Jurkat, Clone E6-1 (cell line): ENCODE results near the gene NPC1.
A peak's percentile ranks its signal among the peaks of the same experiment; 100 is the strongest.
"Not testable (repeated sequence)": the region's sequence is repeated elsewhere in the genome, so short reads cannot be mapped to it uniquely, and the experiment has no call there.

Experiments used
- DNase-seq: peaks from one replicate; pipeline ENCODE4 v3.0.0-alpha.2; 2011; ENCODE audit warnings: low read depth, low spot score
- H3K4me3 ChIP-seq: 2 replicates; pipeline ENCODE4 v1.5.1; 2011; ENCODE audit warnings: mild to moderate bottlenecking, low read length, control low read depth, moderate library complexity

The NPC1 gene

DNA sequence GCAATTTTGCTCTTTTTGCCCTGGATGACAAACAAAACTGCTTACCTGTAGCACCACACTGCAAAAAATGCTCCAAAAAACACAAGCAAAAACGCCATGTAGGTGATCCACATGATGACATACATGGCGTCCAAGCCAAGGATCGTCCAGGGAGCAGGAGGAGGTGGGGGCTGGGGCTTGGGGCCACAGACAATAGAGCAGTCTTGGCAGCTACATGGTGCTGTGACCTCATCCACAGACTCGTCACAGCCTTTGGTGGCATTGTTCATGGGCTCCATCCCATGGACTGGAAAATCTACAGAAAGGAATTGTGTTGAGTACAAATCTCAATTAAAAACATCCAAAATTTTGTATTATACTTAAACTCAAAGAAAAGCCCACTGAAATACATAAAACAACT, 26.1 kb downstream of the NPC1 start:
- DNase-seq: no peak
- no peak overlapping the region for H3K4me3 ChIP-seq

DNA sequence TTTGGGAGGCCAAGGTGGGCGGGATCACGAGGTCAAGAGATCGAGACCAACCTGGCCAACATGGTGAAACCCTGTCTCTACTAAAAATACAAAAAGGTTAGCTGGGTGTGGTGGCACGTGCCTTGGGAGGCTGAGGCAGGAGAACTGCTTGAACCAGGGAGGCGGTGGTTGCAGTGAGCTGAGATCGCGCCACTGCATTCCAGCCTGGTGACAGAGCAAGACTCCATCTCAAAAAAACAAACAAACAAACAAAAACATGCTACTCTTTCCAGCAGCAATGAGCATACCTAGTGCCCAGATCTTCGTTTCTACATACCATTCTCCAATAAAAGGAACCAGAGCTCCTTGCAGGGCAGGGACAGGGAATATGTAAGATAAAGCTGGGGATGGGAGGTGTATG, 28.8 kb downstream of the NPC1 start:
- not testable (repeated sequence) for DNase-seq, H3K4me3 ChIP-seq

- DNase-seq: no peak
- no peak overlapping the region for H3K4me3 ChIP-seq
These were observed 30.0 kb downstream of the NPC1 start for GRCh38 chr18:23556145-23556780.

DNA sequence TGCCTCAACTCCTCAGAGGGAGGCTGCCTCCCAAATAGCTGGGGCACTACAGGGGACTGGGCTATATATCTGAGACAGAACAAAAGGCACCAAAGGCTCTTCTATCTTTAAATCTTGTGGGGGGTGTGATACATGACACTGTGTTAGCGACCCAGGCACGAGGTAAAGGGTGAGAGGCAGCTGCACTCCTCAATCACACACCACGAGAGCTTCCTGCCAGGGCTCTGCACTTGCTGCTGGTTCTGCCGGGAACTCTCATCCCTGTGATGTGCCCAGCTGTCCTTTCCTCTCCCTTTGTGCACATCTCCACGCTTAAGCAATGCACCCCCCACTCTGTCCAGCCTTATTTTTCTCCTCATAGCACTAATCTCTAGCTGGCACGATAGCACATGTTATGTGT, 32.4 kb downstream of the NPC1 start:
- no peak overlapping the region for H3K4me3 ChIP-seq
- DNase-seq: peak; percentile 42

- H3K4me3 ChIP-seq: no peak overlapping the region
- DNase-seq: no peak
These were observed 33.8 kb downstream of the NPC1 start for GRCh38 chr18:23552505-23552904.

DNA sequence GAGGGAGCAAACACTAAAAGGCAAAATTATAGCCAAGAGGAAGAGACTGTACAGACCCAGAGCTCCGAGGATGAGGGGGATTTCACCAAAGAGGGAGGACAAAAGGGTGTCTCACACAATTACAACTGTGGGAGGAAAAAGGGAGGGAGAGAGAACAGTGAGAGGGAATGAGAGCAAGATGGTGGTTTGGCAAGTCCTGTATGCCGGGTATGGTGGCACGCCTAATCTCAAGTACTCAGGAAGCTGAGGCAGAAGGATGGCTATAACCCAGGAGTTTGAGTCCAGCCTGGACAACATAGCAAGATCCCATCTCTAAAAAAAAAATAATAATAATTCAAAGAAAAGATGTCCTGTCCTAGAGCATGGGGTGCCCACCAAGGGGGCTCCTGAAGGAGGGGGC, 34.3 kb downstream of the NPC1 start:
- no peak for DNase-seq
- no peak overlapping the region for H3K4me3 ChIP-seq

DNA sequence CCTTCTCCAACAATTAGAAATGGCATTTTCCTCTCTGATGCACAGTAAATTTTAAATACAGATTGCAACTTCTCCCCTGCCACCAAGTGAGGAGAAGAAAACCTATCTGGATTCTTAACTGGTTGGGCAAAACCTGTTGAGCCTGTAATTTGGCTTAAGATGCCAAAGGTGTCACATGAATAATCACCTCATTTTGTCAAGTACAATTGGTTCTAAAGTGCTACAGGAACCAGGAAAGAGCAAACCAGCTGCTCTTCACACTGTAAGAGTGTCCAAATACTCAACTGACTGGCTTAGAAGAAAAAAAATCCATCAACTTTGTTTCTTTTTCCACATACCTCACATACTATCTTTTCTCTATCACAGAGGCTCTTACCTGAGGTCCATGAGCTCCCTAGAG, 35.4 kb downstream of the NPC1 start:
- H3K4me3 ChIP-seq: no peak overlapping the region
- DNase-seq: no peak

DNA sequence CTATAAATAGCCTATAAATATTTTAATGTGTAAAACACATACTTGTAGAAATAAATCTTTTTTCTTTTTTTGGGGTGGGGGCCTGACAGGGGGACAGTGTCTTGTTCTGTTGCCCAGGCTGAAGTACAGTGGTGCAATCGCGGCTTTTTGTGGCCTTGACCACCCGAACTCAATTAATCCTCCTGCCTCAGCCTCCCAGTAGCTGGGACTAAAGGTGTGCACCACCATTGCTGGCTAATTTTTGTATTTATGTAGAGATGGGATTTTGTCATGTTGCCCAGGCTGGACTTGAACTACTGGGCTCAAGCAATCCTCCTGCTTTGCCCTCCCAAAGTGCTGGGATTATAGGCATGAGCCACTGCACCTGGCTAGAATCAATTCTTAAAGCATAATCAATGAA, 37.6 kb downstream of the NPC1 start:
- no peak overlapping the region for H3K4me3 ChIP-seq
- no peak for DNase-seq

GRCh38 chr18:23548275-23548674, 38.0 kb downstream of the NPC1 start:
- H3K4me3 ChIP-seq: no peak overlapping the region
- no peak for DNase-seq

- H3K4me3 ChIP-seq: no peak overlapping the region
- DNase-seq: no peak
These were observed 38.5 kb downstream of the NPC1 start for GRCh38 chr18:23547846-23548245.

- DNase-seq: no peak
These were observed 39.0 kb downstream of the NPC1 start for GRCh38 chr18:23547306-23547705.

DNA sequence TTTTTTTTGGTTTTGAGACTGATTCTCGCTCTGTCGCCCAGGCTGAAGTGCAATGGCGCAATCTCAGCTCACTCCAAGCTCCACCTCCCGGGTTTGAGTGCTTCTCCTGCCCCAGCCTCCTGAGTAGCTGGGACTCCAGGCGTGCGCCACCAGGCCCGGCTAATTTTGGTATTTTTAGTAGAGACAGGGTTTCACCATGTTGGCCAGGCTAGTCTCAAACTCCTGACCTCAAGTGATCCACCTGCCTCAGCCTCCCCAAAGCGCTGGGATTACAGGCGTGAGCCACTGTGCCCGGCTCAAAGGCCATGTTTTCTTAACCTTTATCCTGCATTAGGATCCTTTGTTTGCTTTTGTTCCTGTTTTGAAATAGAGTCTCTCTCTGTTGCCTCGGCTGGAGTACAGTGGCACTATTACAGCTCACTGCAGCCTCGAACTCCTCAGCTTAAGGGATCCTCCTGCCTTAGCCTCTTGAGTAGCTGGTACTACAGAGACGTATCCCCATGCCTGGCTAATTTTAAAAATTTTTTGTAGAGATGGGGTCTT, 41.0 kb downstream of the NPC1 start:
- no peak overlapping the region for H3K4me3 ChIP-seq
- no peak for DNase-seq

More at GRCh38 chr18:23547306-23547705, 39.0 kb downstream of the NPC1 start:
- H3K4me3 ChIP-seq: no peak overlapping the region

- no peak overlapping the region for H3K4me3 ChIP-seq
- no peak for DNase-seq
These were observed 43.8 kb downstream of the NPC1 start for GRCh38 chr18:23542461-23542860.

DNA sequence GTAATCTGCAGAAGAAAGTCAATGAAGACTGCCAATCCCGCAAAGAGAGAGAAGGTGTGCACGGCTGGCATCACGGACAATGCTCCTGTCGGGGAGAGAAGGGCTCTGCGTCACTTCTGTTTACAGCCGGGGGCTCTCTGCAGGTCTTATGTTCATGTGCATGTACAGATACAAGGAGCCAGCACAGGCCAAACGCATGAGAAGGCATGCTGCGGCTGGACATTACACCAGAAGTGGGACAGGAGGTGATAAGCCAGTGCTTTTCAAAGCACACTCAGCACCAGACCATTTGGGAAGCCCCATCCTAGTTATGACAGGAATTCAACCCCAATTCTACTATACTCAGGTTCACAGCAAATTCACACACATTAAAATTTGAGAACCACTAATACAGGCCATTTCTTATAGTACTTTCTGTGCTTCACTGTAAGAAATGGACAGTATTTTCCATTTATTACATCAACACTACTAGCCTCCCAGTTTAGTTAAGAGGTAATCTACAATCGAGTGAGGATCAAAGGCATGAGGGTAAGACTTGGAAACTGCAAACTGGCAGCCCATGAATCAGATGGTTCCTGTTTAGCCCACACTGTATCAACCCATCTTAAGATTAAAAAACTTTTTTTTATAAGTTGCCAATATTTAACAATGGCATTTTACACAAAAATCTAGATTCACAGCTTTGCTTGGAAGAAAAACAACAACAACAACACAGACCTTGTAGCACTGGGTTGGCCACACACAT, 44.8 kb downstream of the NPC1 start:
- peak overlapping the region; percentile 28 for H3K4me3 ChIP-seq
- DNase-seq: peak; percentile 47

DNA sequence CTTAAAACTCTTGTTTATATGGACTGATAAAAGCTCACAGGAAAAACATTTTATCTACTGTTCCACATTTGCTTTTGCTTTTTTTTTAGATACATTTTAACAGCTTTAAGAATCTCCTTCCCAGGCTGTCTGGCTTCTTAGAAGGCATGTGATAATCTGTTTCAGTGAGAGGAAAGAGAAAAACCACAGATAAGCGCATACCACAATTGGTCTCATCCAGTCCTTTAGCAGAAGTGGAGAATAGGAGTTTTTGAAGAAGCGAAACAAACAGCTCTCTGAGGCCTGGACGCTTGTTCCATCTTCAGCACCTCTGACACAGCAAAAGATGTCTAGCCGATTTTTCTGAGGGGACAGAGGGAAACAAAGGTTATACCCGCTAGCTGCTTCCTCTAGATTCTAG, 45.4 kb downstream of the NPC1 start:
- H3K4me3 ChIP-seq: peak overlapping the region; percentile 28
- DNase-seq: peak; percentile 85

- DNase-seq: no peak
- H3K4me3 ChIP-seq: no peak overlapping the region
These were observed 46.3 kb downstream of the NPC1 start for GRCh38 chr18:23539911-23540525.

- no peak for DNase-seq
These were observed 47.0 kb downstream of the NPC1 start for GRCh38 chr18:23539296-23539695.

DNA sequence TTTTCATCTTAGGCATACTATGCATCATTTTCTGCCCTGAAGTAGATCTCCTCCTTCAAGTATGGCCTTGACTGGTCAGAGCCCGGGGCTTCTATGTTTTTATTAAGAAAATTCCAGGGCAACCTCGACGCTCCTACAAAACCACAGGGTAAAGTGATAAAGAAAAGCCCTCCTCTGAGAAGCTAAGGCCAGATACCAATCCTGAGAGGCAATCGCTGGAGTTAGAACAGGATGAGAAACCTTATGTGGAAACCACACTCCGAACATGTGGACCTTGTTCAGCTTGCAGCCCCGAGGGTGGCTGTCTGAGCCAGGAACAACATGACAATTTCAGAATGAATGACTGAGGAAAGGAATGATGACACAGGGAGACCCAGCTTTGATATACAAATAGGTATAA, 47.4 kb downstream of the NPC1 start:
- no peak overlapping the region for H3K4me3 ChIP-seq
- DNase-seq: no peak

More at GRCh38 chr18:23539296-23539695, 47.0 kb downstream of the NPC1 start:
- H3K4me3 ChIP-seq: no peak overlapping the region

DNA sequence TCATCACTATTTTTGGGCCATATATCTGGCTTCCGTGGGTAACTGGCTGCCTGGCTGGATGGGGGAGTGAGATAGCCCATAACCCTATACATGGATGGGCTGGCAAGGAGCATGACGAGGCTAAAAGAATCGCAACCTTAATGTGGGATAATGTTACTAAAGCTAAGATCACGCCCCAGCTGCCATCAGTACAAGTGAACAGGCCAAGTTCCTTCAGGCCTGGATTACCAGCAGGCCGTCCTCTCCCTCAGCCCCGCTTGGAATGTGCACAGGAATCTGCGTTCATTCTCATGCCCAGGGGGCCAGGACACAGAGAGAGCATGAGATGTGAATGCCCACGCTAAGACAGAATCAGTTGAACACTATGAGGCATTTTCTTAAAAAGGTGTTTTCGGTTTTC, 48.3 kb downstream of the NPC1 start:
- no peak overlapping the region for H3K4me3 ChIP-seq
- no peak for DNase-seq

- no peak for DNase-seq
- no peak overlapping the region for H3K4me3 ChIP-seq
These were observed 49.0 kb downstream of the NPC1 start for GRCh38 chr18:23537274-23537673.
